Measurements from ENCODE around the gene SRRM1.
A peak's percentile ranks its signal among the peaks of the same experiment; 100 is the strongest.

The SRRM1 gene

GRCh38 chr1:24642481-24643362 lies at the start of gene SRRM1:
Gene SRRM1, plus strand, starts transcription at chr1:24643302. Its CDS starts 25 bp downstream, at chr1:24643327.
- peak; percentile 93 to 94 for DNase-seq

GRCh38 chr1:24594328-24594598 lies 48.8 kb upstream of the SRRM1 start:
- DNase-seq, result no peak

GRCh38 chr1:24596401-24596880 lies 46.7 kb upstream of the SRRM1 start:
- DNase-seq, result no peak

GRCh38 chr1:24599265-24599664 lies 43.8 kb upstream of the SRRM1 start:
- DNase-seq, result no peak

- no peak for DNase-seq
Observed at GRCh38 chr1:24600551-24600950, 42.6 kb upstream of the SRRM1 start.

GRCh38 chr1:24605534-24606295 lies 37.4 kb upstream of the SRRM1 start:
- DNase-seq, result no peak

- no peak for DNase-seq
Observed at GRCh38 chr1:24606296-24606605, 36.9 kb upstream of the SRRM1 start.

- DNase-seq, result no peak
Observed at GRCh38 chr1:24606621-24607020, 36.5 kb upstream of the SRRM1 start.

GRCh38 chr1:24609949-24610517 lies 33.1 kb upstream of the SRRM1 start:
- DNase-seq, result no peak

- DNase-seq, result no peak
Observed at GRCh38 chr1:24619376-24619775, 23.7 kb upstream of the SRRM1 start.

GRCh38 chr1:24620678-24621077 lies 22.4 kb upstream of the SRRM1 start:
- no peak for DNase-seq

GRCh38 chr1:24621121-24621520 lies 22.0 kb upstream of the SRRM1 start:
- no peak for DNase-seq

GRCh38 chr1:24622218-24622617 lies 20.9 kb upstream of the SRRM1 start:
- no peak for DNase-seq

- no peak for DNase-seq
Observed at GRCh38 chr1:24632832-24633175, 10.3 kb upstream of the SRRM1 start.

GRCh38 chr1:24635195-24635843 lies 7.8 kb upstream of the SRRM1 start:
- DNase-seq, result no peak

- DNase-seq, result no peak
Observed at GRCh38 chr1:24636661-24637357, 6.3 kb upstream of the SRRM1 start.

GRCh38 chr1:24639094-24639493 lies 4.0 kb upstream of the SRRM1 start:
- no peak for DNase-seq

- no peak for DNase-seq
Observed at GRCh38 chr1:24639881-24640280, 3.2 kb upstream of the SRRM1 start.

- no peak for DNase-seq
Observed at GRCh38 chr1:24640288-24640687, 2.8 kb upstream of the SRRM1 start.

GRCh38 chr1:24641646-24642151 lies 1.4 kb upstream of the SRRM1 start:
- peak; percentile 22 to 31 for DNase-seq

- DNase-seq, result peak in 1 of 2 donors; percentile 23
Observed at GRCh38 chr1:24643363-24644099, 429 bp downstream of the SRRM1 start.

GRCh38 chr1:24644100-24644384 lies 940 bp downstream of the SRRM1 start:
- peak in 1 of 2 donors; percentile 6 for DNase-seq

Data from stimulated activated CD4-positive, alpha-beta T cell treated with anti-CD3 and anti-CD28 coated beads, Interleukin-2, amount 100 ng/mL, for 48 hours (primary cell).